Measurements from ENCODE around the gene LTA. TPM values are rescaled to one million over a fixed set of nuclear protein-coding genes. Genes with fewer than 3 reads are reported as not detected.
"Not testable (repeated sequence)": the region's sequence is repeated elsewhere in the genome, so short reads cannot be mapped to it uniquely, and the experiment has no call there.

Gene LTA
- total RNA-seq, 2 experiments from 2014 or later = 396 to 570 TPM

DNA sequence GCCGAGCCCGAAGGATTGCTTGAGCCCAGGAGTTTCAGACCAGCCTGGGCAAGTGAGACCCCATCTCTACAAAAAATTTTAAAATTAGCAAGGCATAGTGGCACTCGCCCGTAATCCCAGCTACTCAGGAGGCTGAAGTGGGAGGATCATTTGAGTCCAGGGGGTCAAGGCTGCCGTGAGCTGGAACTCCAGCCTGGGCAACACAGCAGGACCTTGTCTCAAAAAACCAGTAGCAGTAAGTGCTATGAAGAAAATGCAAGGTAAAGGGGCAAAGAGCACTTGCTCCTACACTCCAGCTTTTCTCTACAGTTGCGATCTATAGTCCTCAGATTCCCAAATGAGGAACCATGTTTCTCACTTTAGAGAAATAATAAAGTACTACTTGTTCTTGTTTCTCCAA lies 28.4 kb upstream of the LTA start:
- Mint-ChIP-seq H3K36me3 (ENCODE audit: low read depth) (peaks cover 43% of the 10 kb centered on the region), H3K4me1 (peaks cover 54% of the 10 kb centered on the region), H3K27me3 (no peaks in the 10 kb centered on the region), H3K4me3 (no peak overlapping the region), H3K27ac (peak overlapping the region; percentile 92), H3K9me3 (ENCODE audit: low read depth) (no peaks in the 10 kb centered on the region)
- POLR2A ChIA-PET = interaction anchor here (0.9 to 1.4 kb wide), 2 partner anchors 32 to 53 kb away, joined by 3 to 5 read pairs; partner anchors contain the start of gene TNF
- no peak for ATAC-seq
- CTCF ChIA-PET = interaction anchor here (0.9 to 15.4 kb wide), 6 partner anchors 33 to 57 kb away, joined by 3 to 658 read pairs (median 3); partner anchors contain the start of genes LST1, LTB and NCR3
- intact Hi-C loops (cut with DNase I, micrococcal nuclease) = loop anchor here (5.0 to 10.0 kb wide), 6 partner anchors 141 to 929 kb away; partner anchors contain the start of genes AGPAT1 (in 1 of the 2), ATF6B (in 1 of the 2), MICA (in 1 of the 2) and MRPS18B (in 1 of the 2)
- DNase-seq = no peak

- DNase-seq = no peak
- Mint-ChIP-seq H3K4me1 (peaks cover 49% of the 10 kb centered on the region), H3K27me3 (no peaks in the 10 kb centered on the region), H3K9me3 (ENCODE audit: low read depth) (no peaks in the 10 kb centered on the region), H3K27ac (no peak overlapping the region), H3K36me3 (ENCODE audit: low read depth) (peaks cover 41% of the 10 kb centered on the region), H3K4me3 (no peak overlapping the region)
- intact Hi-C loops (cut with DNase I, micrococcal nuclease) = loop anchor here (5.0 to 10.0 kb wide), 7 partner anchors 142 to 930 kb away; partner anchors contain the start of genes AGPAT1 (in 1 of the 2), ATF6B (in 1 of the 2), MICA (in 1 of the 2) and MRPS18B (in 1 of the 2)
- ChIA-PET CTCF (interaction anchor here (1.5 to 15.4 kb wide), 3 partner anchors 26 to 56 kb away, joined by 3 to 658 read pairs (median 13); partner anchors contain the start of genes LST1, LTA and NCR3), POLR2A (no interaction called here)
- no peak for ATAC-seq
These were observed 27.4 kb upstream of the LTA start for GRCh38 chr6:31544676-31545075.

GRCh38 chr6:31545291-31545690 lies 26.8 kb upstream of the LTA start:
- DNase-seq = no peak
- H3K9me3 Mint-ChIP-seq (ENCODE audit: low read depth) = no peaks in the 10 kb centered on the region
- H3K27ac Mint-ChIP-seq = no peak overlapping the region
- H3K27me3 Mint-ChIP-seq = no peaks in the 10 kb centered on the region
- H3K4me1 Mint-ChIP-seq = peaks cover 45% of the 10 kb centered on the region
- CTCF ChIA-PET = interaction anchor here (3.5 to 15.4 kb wide), 3 partner anchors 26 to 55 kb away, joined by 13 to 658 read pairs (median 278); partner anchors contain the start of genes LST1, LTA, LTB and NCR3
- ATAC-seq = no peak
- peaks cover 37% of the 10 kb centered on the region for H3K36me3 Mint-ChIP-seq (ENCODE audit: low read depth)
- intact Hi-C loops (cut with DNase I, micrococcal nuclease) = loop anchor here (5.0 to 10.0 kb wide), 3 partner anchors 287 to 930 kb away; partner anchors contain the start of genes ATF6B (in 1 of the 2), MRPS18B (in 1 of the 2) and PPP1R10 (in 1 of the 2)
- no peak overlapping the region for H3K4me3 Mint-ChIP-seq
- POLR2A ChIA-PET = interaction anchor here (1.3 to 1.7 kb wide), 2 partner anchors 30 to 119 kb away, joined by 3 to 6 read pairs; partner anchors contain the start of genes GPANK1 and TNF

DNA sequence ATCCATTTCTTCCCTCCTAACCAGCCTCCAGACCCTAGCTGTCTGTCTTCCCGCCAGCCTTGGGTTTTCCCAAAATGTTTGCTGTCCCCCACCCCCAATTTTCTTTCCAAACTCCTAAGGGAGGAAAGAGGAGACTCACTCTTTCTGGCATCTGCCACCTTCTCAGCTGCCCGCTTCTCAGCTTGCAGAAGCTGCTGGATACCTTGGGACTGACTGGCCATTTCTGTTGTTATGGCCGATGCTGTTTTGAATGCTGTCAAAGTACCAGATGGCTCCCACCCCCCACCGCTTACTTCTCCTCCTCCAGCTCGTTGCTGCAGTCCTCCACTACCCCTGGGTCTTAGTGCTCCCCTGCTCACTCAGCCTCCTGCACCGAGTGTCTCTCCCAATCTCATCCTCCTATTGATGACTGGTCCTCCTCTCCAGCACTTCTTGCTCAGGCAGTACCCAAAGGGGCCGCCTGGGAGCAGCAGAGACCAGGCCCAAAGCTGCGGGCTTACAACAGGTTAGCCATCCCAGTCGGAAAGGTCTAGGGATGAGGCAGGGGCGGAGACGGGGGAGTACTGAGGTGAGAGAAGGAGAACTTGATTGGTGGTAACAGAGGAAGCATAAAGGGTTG lies 25.6 kb upstream of the LTA start, which contains the start of gene ATP6V1G2:
TSS of gene ATP6V1G2 (minus strand) at position 270 of the 619 bp plus-strand sequence. CDS start at position 221, 49 bp downstream.
- ChIA-PET POLR2A (interaction anchor here (0.5 to 2.3 kb wide), 10 partner anchors 29 to 1307 kb away, joined by 3 to 12 read pairs (median 4); partner anchors contain the start of genes GPANK1, NCR3, TAP1 and TNF), CTCF (interaction anchor here (0.6 to 15.4 kb wide), 13 partner anchors 22 to 517 kb away, joined by 3 to 658 read pairs (median 4); partner anchors contain the start of genes AIF1, C6orf47, LST1 and LTA)
- peak within 1 kb of the TSS; percentile 89 for H3K4me3 Mint-ChIP-seq
- H3K4me1 Mint-ChIP-seq = peaks cover 48% of the 10 kb centered on the region
- ATAC-seq = peak; percentile 76
- no peaks in the 10 kb centered on the region for H3K27me3 Mint-ChIP-seq
- intact Hi-C loops (cut with DNase I, micrococcal nuclease) = loop anchor here (1.0 to 10.0 kb wide), 10 partner anchors 34 to 932 kb away; partner anchors contain the start of genes ATF6B (in 1 of the 2), EHMT2 (in 1 of the 2), MRPS18B (in 1 of the 2) and PPP1R10 (in 1 of the 2)
- DNase-seq = peak; percentile 95
- H3K9me3 Mint-ChIP-seq (ENCODE audit: low read depth) = no peaks in the 10 kb centered on the region
- peak within 1 kb of the TSS; percentile 97 for H3K27ac Mint-ChIP-seq
- peaks cover 32% of the 10 kb centered on the region for H3K36me3 Mint-ChIP-seq (ENCODE audit: low read depth)

GRCh38 chr6:31546958-31547726 lies 24.9 kb upstream of the LTA start, which contains the start of gene NFKBIL1:
Gene NFKBIL1, plus strand, starts transcription at chr6:31547608. Its CDS starts 87 bp downstream, at chr6:31547695.
- Mint-ChIP-seq H3K9me3 (ENCODE audit: low read depth) (no peaks in the 10 kb centered on the region), H3K27ac (peak within 1 kb of the TSS; percentile 97), H3K27me3 (no peaks in the 10 kb centered on the region), H3K36me3 (ENCODE audit: low read depth) (peaks cover 29% of the 10 kb centered on the region), H3K4me3 (peak within 1 kb of the TSS; percentile 89), H3K4me1 (peaks cover 51% of the 10 kb centered on the region)
- intact Hi-C loops (cut with DNase I, micrococcal nuclease) = loop anchor here (1.0 to 10.0 kb wide), 18 partner anchors 25 to 932 kb away; partner anchors contain the start of genes PRRC2A (in 2 of the 2), ABHD16A (in 1 of the 2), ATF6B (in 1 of the 2) and BAG6 (in 1 of the 2)
- ATAC-seq (peak; percentile 77), DNase-seq (peak; percentile 95)
- ChIA-PET POLR2A (interaction anchor here (0.5 to 2.3 kb wide), 10 partner anchors 11 to 1306 kb away, joined by 3 to 12 read pairs (median 6); partner anchors contain the start of genes GPANK1, NCR3, TAP1 and TNF), CTCF (interaction anchor here (0.7 to 15.4 kb wide), 15 partner anchors 11 to 518 kb away, joined by 3 to 658 read pairs (median 5); partner anchors contain the start of genes CLIC1, LST1, LTA and LTB)

GRCh38 chr6:31547727-31548543 lies 24.2 kb upstream of the LTA start:
- H3K27me3 Mint-ChIP-seq = no peaks in the 10 kb centered on the region
- DNase-seq = no peak
- no peak for ATAC-seq
- H3K9me3 Mint-ChIP-seq (ENCODE audit: low read depth) = no peaks in the 10 kb centered on the region
- peak overlapping the region; percentile 89 for H3K4me3 Mint-ChIP-seq
- intact Hi-C loops (cut with DNase I, micrococcal nuclease) = loop anchor here (1.0 to 10.0 kb wide), 17 partner anchors 24 to 933 kb away; partner anchors contain the start of genes PRRC2A (in 2 of the 2), ABHD16A (in 1 of the 2), ATF6B (in 1 of the 2) and BAG6 (in 1 of the 2)
- peaks cover 28% of the 10 kb centered on the region for H3K36me3 Mint-ChIP-seq (ENCODE audit: low read depth)
- POLR2A ChIA-PET = interaction anchor here (0.6 to 2.3 kb wide), 9 partner anchors 11 to 259 kb away, joined by 3 to 12 read pairs (median 6); partner anchors contain the start of genes NCR3 and TNF
- H3K27ac Mint-ChIP-seq = peak overlapping the region; percentile 97
- CTCF ChIA-PET = interaction anchor here (0.6 to 15.4 kb wide), 14 partner anchors 8 to 190 kb away, joined by 3 to 658 read pairs (median 4); partner anchors contain the start of genes CLIC1, LST1, LTA and LTB
- peaks cover 49% of the 10 kb centered on the region for H3K4me1 Mint-ChIP-seq

DNA sequence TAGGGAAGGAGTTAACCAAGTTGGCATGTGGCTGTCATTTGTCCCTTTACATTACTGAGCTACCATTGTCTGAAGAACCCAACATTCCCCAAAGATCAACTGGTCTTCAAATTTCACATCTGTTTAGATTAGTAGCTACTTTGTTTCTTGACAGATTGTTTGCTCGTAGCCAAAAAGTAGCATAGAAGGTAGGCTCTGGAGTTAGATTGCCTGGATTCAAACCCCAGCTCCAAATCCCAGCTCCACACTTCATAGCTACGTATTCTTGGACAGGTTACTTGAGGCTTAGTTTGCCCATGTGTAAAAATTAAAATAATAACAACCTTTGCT lies 23.6 kb upstream of the LTA start:
- POLR2A ChIA-PET = interaction anchor here (0.6 to 2.3 kb wide), 5 partner anchors 10 to 44 kb away, joined by 3 to 10 read pairs (median 6); partner anchors contain the start of genes NCR3 and TNF
- Mint-ChIP-seq H3K27me3 (no peaks in the 10 kb centered on the region), H3K4me1 (peaks cover 46% of the 10 kb centered on the region), H3K9me3 (ENCODE audit: low read depth) (no peaks in the 10 kb centered on the region), H3K27ac (peak overlapping the region; percentile 97), H3K36me3 (ENCODE audit: low read depth) (peaks cover 27% of the 10 kb centered on the region), H3K4me3 (peak overlapping the region; percentile 89)
- intact Hi-C loops (cut with DNase I, micrococcal nuclease) = loop anchor here (5.0 to 10.0 kb wide), 3 partner anchors 284 to 934 kb away; partner anchors contain the start of genes ATF6B (in 1 of the 2), MRPS18B (in 1 of the 2) and PPP1R10 (in 1 of the 2)
- CTCF ChIA-PET = interaction anchor here (0.6 to 15.4 kb wide), 9 partner anchors 8 to 190 kb away, joined by 3 to 658 read pairs (median 5); partner anchors contain the start of genes CLIC1, LST1, LTB and NCR3
- ATAC-seq (no peak), DNase-seq (no peak)

GRCh38 chr6:31551371-31551770 lies 20.7 kb upstream of the LTA start:
- H3K36me3 Mint-ChIP-seq (ENCODE audit: low read depth) = peaks cover 32% of the 10 kb centered on the region
- peak; percentile 81 for DNase-seq
- not testable (repeated sequence) for H3K9me3 Mint-ChIP-seq (ENCODE audit: low read depth); H3K4me3 Mint-ChIP-seq; H3K27me3 Mint-ChIP-seq; ATAC-seq
- peaks cover 51% of the 10 kb centered on the region for H3K4me1 Mint-ChIP-seq
- ChIA-PET POLR2A (interaction anchor here (0.7 to 4.0 kb wide), 6 partner anchors 8 to 46 kb away, joined by 3 to 29 read pairs (median 4); partner anchors contain the start of genes NCR3 and TNF), CTCF (interaction anchor here (0.6 to 15.4 kb wide), 18 partner anchors 8 to 282 kb away, joined by 3 to 658 read pairs (median 4); partner anchors contain the start of genes DDX39B, LST1, LTB and NCR3)
- peak overlapping the region; percentile 42 for H3K27ac Mint-ChIP-seq
- intact Hi-C loops (cut with DNase I, micrococcal nuclease) = loop anchor here (1.0 kb wide), 1 partner anchor 47 kb away; no protein-coding TSS in a partner anchor

DNA sequence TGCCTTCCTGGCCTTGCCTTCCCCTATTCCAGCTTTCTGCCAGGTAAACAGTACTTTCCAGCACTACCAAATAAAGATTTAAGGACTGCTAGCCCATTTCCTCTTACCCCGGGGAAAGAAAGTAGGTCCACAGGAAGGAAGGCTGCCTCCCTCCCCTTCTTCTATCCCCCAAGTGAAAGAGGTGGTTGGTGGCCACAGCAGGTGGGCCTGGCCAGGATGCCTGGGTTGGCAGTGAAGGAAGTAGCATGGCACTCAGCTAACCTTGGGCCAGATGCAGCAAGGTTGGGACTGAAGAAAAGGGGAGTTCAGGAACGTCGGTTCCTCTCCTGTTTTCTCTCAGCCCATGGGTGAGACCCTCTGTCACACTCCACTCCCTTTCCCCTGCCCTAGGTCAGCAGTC lies 15.8 kb upstream of the LTA start:
- POLR2A ChIA-PET = interaction anchor here (0.6 kb wide), 1 partner anchor 18 kb away, joined by 3 read pairs; no protein-coding TSS in a partner anchor
- DNase-seq (no peak), ATAC-seq (no peak)
- Mint-ChIP-seq H3K27ac (no peak overlapping the region), H3K9me3 (ENCODE audit: low read depth) (no peaks in the 10 kb centered on the region), H3K27me3 (no peaks in the 10 kb centered on the region), H3K36me3 (ENCODE audit: low read depth) (peaks cover 35% of the 10 kb centered on the region), H3K4me3 (no peak overlapping the region), H3K4me1 (peaks cover 67% of the 10 kb centered on the region)
- intact Hi-C loops (cut with DNase I, micrococcal nuclease) = no loop called here
- CTCF ChIA-PET = interaction anchor here (0.9 to 7.2 kb wide), 3 partner anchors 19 to 40 kb away, joined by 4 to 101 read pairs (median 50); partner anchors contain the start of genes LTB, NCR3 and TNF

Measured in activated CD4-positive, alpha-beta T cell treated with anti-CD3 and anti-CD28 coated beads for 36 hours (primary cell).